HEK293 (cell line): ENCODE data around the gene BBIP1.

Experiments
- CTCF ChIA-PET: fragments of 350-600 bp; formaldehyde crosslinking; extraction: SDS; loops from one replicate; lab custom pipeline; 2021; ENCODE audit warnings: antibody characterized with exemption; lab: Yijun Ruan, JAX
- POLR2A ChIA-PET: fragments of 300-600 bp; formaldehyde crosslinking; extraction: SDS; loops from one replicate; lab custom pipeline; 2020; ENCODE audit warnings: antibody characterized with exemption, inconsistent platforms; lab: Yijun Ruan, JAX
- H3K27ac ChIP-seq: fragments of 200-500 bp; sonication (Bioruptor generic); 2 replicates; pipeline ENCODE4 v1.5.1; 2014; ENCODE audit warnings: low read depth, low read length, control low read depth, inconsistent platforms; ENCODE audit errors: extremely low read depth
- H3K36me3 ChIP-seq, 2 experiments: fragments of 200-500 bp in 1 of 2; sonication (Bioruptor generic) in 1 of 2; 1 replicate in 1 of 2; 2 replicates in 1 of 2; pipeline ENCODE4 v1.5.1; 2014 to 2017; ENCODE audit warnings: inconsistent platforms in 2 of 2, low read length in 2 of 2; ENCODE audit not compliant: control insufficient read depth in 2 of 2, insufficient read depth in 1 of 2
- H3K4me1 ChIP-seq: fragments of 200-500 bp; sonication (Bioruptor generic); 2 replicates; pipeline ENCODE4 v1.5.1; 2014; ENCODE audit warnings: mild to moderate bottlenecking, low read length, inconsistent platforms; ENCODE audit not compliant: control insufficient read depth, insufficient read depth
- H3K4me3 ChIP-seq: 2 replicates; pipeline ENCODE4 v1.5.1; 2011; ENCODE audit warnings: low read depth, mild to moderate bottlenecking, control low read depth, low read length, moderate library complexity
- H3K9me3 ChIP-seq: fragments of 200-500 bp; sonication (Bioruptor generic); 2 replicates; pipeline ENCODE4 v1.5.1; 2014; ENCODE audit warnings: low read depth, low read length, inconsistent platforms; ENCODE audit not compliant: control insufficient read depth, insufficient read depth
- ATF2 ChIP-seq: fragments of 450-650 bp; formaldehyde crosslinking; IDR thresholded peaks from 2 replicates; pipeline ENCODE4 v1.5.1; 2016; ENCODE audit warnings: missing biosample characterization, missing genetic modification characterization, low read depth
- BCL6B ChIP-seq: fragments of 450-650 bp; formaldehyde crosslinking; IDR thresholded peaks from 2 replicates; pipeline ENCODE4 v1.5.1; 2017; ENCODE audit warnings: missing biosample characterization, missing genetic modification characterization
- GLI2 ChIP-seq: fragments of 450-650 bp; formaldehyde crosslinking; IDR thresholded peaks from 2 replicates; pipeline ENCODE4; 2017; ENCODE audit warnings: missing biosample characterization, missing genetic modification characterization, low read depth, borderline replicate concordance
- GLI4 ChIP-seq: fragments of 450-650 bp; formaldehyde crosslinking; IDR thresholded peaks from 2 replicates; pipeline ENCODE4 v1.5.1; 2016; ENCODE audit warnings: missing biosample characterization, missing genetic modification characterization
- TCF7L2 ChIP-seq: IDR thresholded peaks from 2 replicates; pipeline ENCODE4 v1.6.1; 2011; ENCODE audit warnings: low read depth, mild to moderate bottlenecking, inconsistent platforms, low read length, moderate library complexity, borderline replicate concordance
- ZBTB20 ChIP-seq: fragments of 450-650 bp; formaldehyde crosslinking; IDR thresholded peaks from 2 replicates; pipeline ENCODE4 v1.5.1; 2016; ENCODE audit warnings: missing biosample characterization, missing genetic modification characterization
- ZBTB49 ChIP-seq: fragments of 450-650 bp; formaldehyde crosslinking; IDR thresholded peaks from 2 replicates; pipeline ENCODE4 v1.5.1; 2016; ENCODE audit warnings: missing biosample characterization, missing genetic modification characterization, low read depth
- ZNF10 ChIP-seq: fragments of 450-650 bp; formaldehyde crosslinking; IDR thresholded peaks from 2 replicates; pipeline ENCODE4 v1.5.1; 2017; ENCODE audit warnings: missing biosample characterization, missing genetic modification characterization
- ZNF174 ChIP-seq: fragments of 450-650 bp; formaldehyde crosslinking; IDR thresholded peaks from 2 replicates; pipeline ENCODE4 v1.5.0; 2017; ENCODE audit warnings: missing biosample characterization, mild to moderate bottlenecking, missing genetic modification characterization
- ZNF175 ChIP-seq: fragments of 450-650 bp; formaldehyde crosslinking; IDR thresholded peaks from 2 replicates; pipeline ENCODE4 v1.5.1; 2016; ENCODE audit warnings: missing biosample characterization, missing genetic modification characterization
- ZNF23 ChIP-seq: fragments of 450-650 bp; formaldehyde crosslinking; IDR thresholded peaks from 2 replicates; pipeline ENCODE4 v1.5.1; 2016; ENCODE audit warnings: missing biosample characterization, missing genetic modification characterization, borderline replicate concordance
- ZNF280C ChIP-seq: fragments of 450-650 bp; formaldehyde crosslinking; IDR thresholded peaks from 2 replicates; pipeline ENCODE4 v1.5.1; 2016; ENCODE audit warnings: missing biosample characterization, missing genetic modification characterization
- ZNF341 ChIP-seq: fragments of 450-650 bp; formaldehyde crosslinking; IDR thresholded peaks from 2 replicates; pipeline ENCODE4; 2016; ENCODE audit warnings: low read depth, missing biosample characterization, missing genetic modification characterization
- ZNF366 ChIP-seq: fragments of 450-650 bp; formaldehyde crosslinking; conservative IDR thresholded peaks from 2 replicates; pipeline ENCODE4 v1.5.1; 2016; ENCODE audit warnings: missing biosample characterization, missing genetic modification characterization
- ZNF391 ChIP-seq: fragments of 450-650 bp; formaldehyde crosslinking; IDR thresholded peaks from 2 replicates; pipeline ENCODE4 v1.5.1; 2016; ENCODE audit warnings: low read depth, missing biosample characterization, missing genetic modification characterization, borderline replicate concordance
- ZNF449 ChIP-seq: fragments of 450-650 bp; formaldehyde crosslinking; IDR thresholded peaks from 2 replicates; pipeline ENCODE4 v1.5.1; 2017; ENCODE audit warnings: missing biosample characterization, mild to moderate bottlenecking, missing genetic modification characterization, moderate library complexity
- ZNF488 ChIP-seq: fragments of 450-650 bp; formaldehyde crosslinking; IDR thresholded peaks from 2 replicates; pipeline ENCODE4 v1.5.1; 2016; ENCODE audit warnings: missing biosample characterization, missing genetic modification characterization
- ZNF521 ChIP-seq: fragments of 450-650 bp; formaldehyde crosslinking; IDR thresholded peaks from 2 replicates; pipeline ENCODE4 v1.5.1; 2017; ENCODE audit warnings: missing biosample characterization, mild to moderate bottlenecking, missing genetic modification characterization
- ZNF529 ChIP-seq: fragments of 450-650 bp; formaldehyde crosslinking; IDR thresholded peaks from 2 replicates; pipeline ENCODE4 v1.5.1; 2017; ENCODE audit warnings: missing genetic modification characterization, missing biosample characterization; ENCODE audit not compliant: insufficient replicate concordance
- ZNF580 ChIP-seq: fragments of 450-650 bp; formaldehyde crosslinking; IDR thresholded peaks from 2 replicates; pipeline ENCODE4 v1.5.1; 2016; ENCODE audit warnings: missing biosample characterization, missing genetic modification characterization
- ZNF639 ChIP-seq: fragments of 450-650 bp; formaldehyde crosslinking; IDR thresholded peaks from 2 replicates; pipeline ENCODE4 v1.5.1; 2016; ENCODE audit warnings: missing biosample characterization, missing genetic modification characterization
- ZNF677 ChIP-seq: fragments of 450-650 bp; IDR thresholded peaks from 2 replicates; pipeline ENCODE4 v1.5.0; 2018; ENCODE audit warnings: missing biosample characterization, mild to moderate bottlenecking, missing genetic modification characterization, moderate library complexity
- ZNF777 ChIP-seq: fragments of 450-650 bp; formaldehyde crosslinking; IDR thresholded peaks from 2 replicates; pipeline ENCODE4 v1.5.1; 2017; ENCODE audit warnings: missing biosample characterization, missing genetic modification characterization, borderline replicate concordance

The BBIP1 gene

GRCh38 chr10:110871298-110872084 lies 47.5 kb downstream of the BBIP1 start, which contains the start of gene PDCD4:
PDCD4 (plus strand) TSS chr10:110871928; CDS start chr10:110876028, 4,100 bp downstream.
- Histone ChIP-seq H3K27ac (peak within 1 kb of the TSS; percentile 84), H3K36me3 (peaks cover 6 to 9% of the 10 kb centered on the region in 2 experiments), H3K4me1 (peaks cover 15% of the 10 kb centered on the region), H3K9me3 (no peaks in the 10 kb centered on the region), H3K4me3 (peak within 1 kb of the TSS; percentile 84)
- ChIA-PET POLR2A (interaction anchor here (0.6 to 1.3 kb wide), 11 partner anchors 9 to 264 kb away, joined by 3 to 26 read pairs (median 5); partner anchors contain the start of genes BBIP1 and SHOC2), CTCF (interaction anchor here (0.7 to 1.0 kb wide), 3 partner anchors 14 to 24 kb away, joined by 3 to 5 read pairs (median 3); no protein-coding TSS in a partner anchor)
- TF ChIP-seq GLI4 (tag by site-specific recombination) (no peak), ZNF341 (tag by site-specific recombination) (no peak), ZNF366 (tag by site-specific recombination) (peak; percentile 100), ZNF174 (no peak), ZNF175 (tag by site-specific recombination) (no peak), ATF2 (tag by site-specific recombination) (no peak), ZNF639 (tag by site-specific recombination) (peak; percentile 46; the same call in 1 of the 2 replicates), ZNF777 (tag by site-specific recombination) (no peak), ZNF449 (tag by site-specific recombination) (no peak), ZBTB49 (no peak), ZNF391 (no peak), ZBTB20 (tag by site-specific recombination) (no peak), BCL6B (tag by site-specific recombination) (no peak), GLI2 (tag by site-specific recombination) (no peak), ZNF677 (tag by site-specific recombination) (no peak), ZNF280C (tag by site-specific recombination) (no peak), ZNF529 (no peak), ZNF10 (tag by site-specific recombination) (no peak), ZNF488 (tag by site-specific recombination) (no peak), ZNF23 (tag by site-specific recombination) (no peak), TCF7L2 (no peak), ZNF521 (tag by site-specific recombination) (no peak), ZNF580 (tag by site-specific recombination) (peak; percentile 24; the same call in 1 of the 2 replicates)
